HEK293 (cell line): ENCODE measurements around the gene TOX4.

Experiments used
- ATF2 ChIP-seq: fragments of 450-650 bp; formaldehyde crosslinking; IDR thresholded peaks from 2 replicates; pipeline ENCODE4 v1.5.1; 2016; ENCODE audit warnings: missing biosample characterization, missing genetic modification characterization, low read depth
- CTCF ChIP-seq: fragments of 450-650 bp; formaldehyde crosslinking; IDR thresholded peaks from 2 replicates; pipeline ENCODE4 v1.5.1; 2016; ENCODE audit warnings: missing biosample characterization, missing genetic modification characterization
- YY1 ChIP-seq: fragments of 450-650 bp; formaldehyde crosslinking; IDR thresholded peaks from 2 replicates; pipeline ENCODE4 v1.5.1; 2018; ENCODE audit warnings: missing biosample characterization, missing genetic modification characterization
- ZNF449 ChIP-seq: fragments of 450-650 bp; formaldehyde crosslinking; IDR thresholded peaks from 2 replicates; pipeline ENCODE4 v1.5.1; 2017; ENCODE audit warnings: missing biosample characterization, mild to moderate bottlenecking, missing genetic modification characterization, moderate library complexity
- ZNF501 ChIP-seq: fragments of 450-650 bp; formaldehyde crosslinking; IDR thresholded peaks from 2 replicates; pipeline ENCODE4 v1.5.1; 2016; ENCODE audit warnings: missing biosample characterization, missing genetic modification characterization
- ZNF792 ChIP-seq: fragments of 450-650 bp; formaldehyde crosslinking; IDR thresholded peaks from 2 replicates; pipeline ENCODE4 v1.5.1; 2016; ENCODE audit warnings: missing biosample characterization, missing genetic modification characterization

- TF ChIP-seq CTCF (no peak), ZNF792 (tag by site-specific recombination) (no peak), YY1 (tag by site-specific recombination) (no peak), ZNF501 (no peak), ZNF449 (no peak), ATF2 (tag by site-specific recombination) (no peak)
Observed at GRCh38 chr14:21529515-21529914, 52.5 kb downstream of the TOX4 start.
